Stimulated activated CD8-positive, alpha-beta memory T cell treated with anti-CD3 and anti-CD28 coated beads, Interleukin-12 subunit alpha, Interleukin-12 subunit beta, amount 100 ng/mL, for 4 hours (primary cell): ENCODE measurements around the gene REV3L.

Experiments
- DNase-seq: peaks from one replicate; pipeline ENCODE4 v3.0.0-alpha.2; 2020; ENCODE audit warnings: low read depth

Gene REV3L

DNA sequence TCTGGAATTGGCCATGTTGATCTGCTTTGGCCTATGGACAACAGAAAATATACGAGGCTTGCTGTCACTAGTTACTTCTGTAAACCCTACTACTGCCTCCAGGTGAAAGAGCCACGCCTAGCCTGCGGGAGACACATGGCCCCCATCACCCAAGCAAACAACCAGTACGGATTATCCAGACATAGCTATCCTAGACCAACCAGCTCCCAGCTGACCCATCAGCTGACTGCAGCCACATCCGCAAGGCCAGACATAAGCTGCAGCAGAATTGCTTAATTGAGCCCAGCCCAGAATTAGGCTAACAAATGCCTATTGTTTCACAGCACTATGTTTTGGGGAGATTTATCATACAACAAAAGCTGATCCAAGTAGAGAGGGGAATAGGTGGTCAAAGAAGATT is 13.5 kb downstream of the REV3L start:
- no peak for DNase-seq

DNA sequence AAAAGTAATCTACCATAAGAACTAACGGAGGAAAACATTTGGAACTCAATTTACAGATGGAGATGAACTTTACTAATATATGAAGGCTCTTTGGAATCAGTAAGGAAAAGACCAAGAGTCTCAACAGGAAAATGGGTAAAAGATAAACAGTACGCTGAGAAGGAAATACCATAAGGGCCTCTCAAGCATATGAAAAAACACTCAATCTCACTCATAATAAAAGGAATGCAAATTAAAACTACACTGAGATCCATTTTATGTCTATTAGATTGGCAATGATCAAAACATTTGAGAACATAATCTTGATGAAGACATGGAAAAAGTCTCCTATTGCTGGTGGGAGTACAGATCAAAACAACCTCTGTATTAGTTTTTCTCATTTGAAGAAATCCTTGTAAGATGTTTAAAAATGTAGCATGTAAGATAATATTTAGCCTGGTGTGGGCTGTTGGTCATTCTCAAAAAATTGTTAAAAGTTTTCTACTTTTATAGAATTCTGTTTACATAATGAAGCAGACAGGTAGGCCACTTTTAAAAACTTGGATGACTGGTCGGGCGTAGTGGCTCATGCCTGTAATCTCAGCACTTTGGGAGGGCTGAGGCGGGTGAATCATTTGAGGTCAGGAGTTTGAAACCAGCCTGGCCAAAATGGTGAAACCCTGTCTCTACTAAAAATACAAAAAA is 14.5 kb downstream of the REV3L start:
- no peak for DNase-seq

DNA sequence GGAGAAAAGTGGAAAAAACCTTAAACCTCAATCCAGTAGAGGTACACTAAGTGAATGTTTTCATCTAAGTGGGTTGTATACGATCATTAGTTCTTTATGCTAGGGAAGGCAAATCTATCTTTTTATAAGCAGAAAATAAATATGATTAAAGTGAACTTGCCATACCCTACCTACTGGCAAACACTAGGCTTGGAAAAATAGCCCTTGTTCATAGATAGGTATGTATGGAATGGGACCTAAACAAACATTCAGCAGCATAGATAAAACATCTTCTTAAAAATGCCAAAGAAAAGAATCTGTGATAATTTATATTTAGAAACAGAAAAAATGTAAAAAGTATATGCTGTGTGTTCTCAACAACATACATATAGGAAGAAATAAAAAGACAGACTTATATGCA is 18.8 kb downstream of the REV3L start:
- no peak for DNase-seq

DNA sequence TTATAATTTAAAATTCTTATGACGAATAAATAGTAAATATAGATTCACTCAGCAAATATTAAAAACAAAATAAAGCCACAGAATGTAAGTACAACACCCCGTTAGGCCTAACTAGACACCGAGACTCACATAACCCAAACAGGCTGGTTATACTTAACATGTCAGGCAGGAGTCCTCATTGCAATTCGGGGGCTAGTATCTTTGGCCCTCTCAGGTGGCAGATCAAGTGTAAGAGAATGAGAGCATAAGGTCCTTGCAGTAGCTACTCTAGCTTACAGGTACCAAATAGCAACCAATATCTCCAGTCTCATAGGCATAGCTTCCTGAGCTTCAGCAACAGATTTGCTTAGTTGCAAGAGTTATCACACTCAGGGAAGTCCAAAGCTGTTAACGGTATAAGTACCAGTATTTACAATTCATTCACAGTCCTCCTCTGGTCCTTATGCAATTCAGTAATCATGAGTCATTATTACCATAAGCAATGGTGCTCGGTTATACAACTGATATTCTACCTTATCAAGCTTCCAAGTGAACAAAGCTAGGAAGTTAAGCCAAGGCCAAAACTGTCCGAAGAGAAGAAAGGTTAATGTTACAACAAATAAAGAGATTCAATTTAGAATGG is 20.1 kb downstream of the REV3L start:
- DNase-seq, result no peak

DNA sequence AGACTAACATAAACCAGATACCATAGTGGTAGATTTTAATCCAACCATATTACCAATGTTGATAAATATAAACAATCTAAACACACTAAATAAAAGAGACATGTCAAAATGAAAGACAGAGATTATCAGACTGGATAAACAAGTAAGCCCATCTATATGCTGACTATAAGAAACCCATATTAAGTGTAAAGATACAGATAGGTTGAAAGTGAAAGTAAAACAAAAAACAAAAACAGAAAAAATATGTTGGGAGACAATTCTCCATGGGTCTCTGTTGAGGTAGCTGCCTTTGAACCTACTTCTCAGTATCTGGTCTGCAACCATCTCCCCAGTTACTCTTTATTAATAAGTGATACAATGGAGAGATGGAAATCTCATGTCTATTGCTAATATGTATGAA is 21.2 kb downstream of the REV3L start:
- DNase-seq, result no peak

DNA sequence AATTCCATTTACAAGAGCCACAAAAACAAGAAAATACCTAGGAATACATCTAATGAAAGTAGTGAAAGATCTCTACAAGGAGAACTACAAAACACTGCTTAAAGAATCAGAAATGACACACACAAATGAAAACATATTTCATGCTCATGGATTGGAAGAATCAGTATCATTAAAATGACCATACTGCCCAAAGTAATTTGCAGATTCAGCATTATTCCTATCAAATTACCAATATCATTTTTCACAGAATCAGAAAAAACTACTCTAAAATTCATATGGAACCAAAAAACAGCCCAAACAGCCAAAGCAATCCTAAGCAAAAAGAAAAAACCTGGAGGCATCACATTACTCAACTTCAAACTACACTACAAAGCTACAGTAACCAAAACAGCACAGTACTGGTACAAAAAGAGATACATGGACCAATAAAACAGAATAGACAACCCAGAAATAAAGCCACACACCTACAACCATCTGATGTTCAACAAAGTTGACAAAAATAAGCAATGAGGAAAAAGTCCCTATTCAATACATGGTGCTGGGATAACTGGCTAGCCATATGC is 24.3 kb downstream of the REV3L start:
- no peak for DNase-seq

DNA sequence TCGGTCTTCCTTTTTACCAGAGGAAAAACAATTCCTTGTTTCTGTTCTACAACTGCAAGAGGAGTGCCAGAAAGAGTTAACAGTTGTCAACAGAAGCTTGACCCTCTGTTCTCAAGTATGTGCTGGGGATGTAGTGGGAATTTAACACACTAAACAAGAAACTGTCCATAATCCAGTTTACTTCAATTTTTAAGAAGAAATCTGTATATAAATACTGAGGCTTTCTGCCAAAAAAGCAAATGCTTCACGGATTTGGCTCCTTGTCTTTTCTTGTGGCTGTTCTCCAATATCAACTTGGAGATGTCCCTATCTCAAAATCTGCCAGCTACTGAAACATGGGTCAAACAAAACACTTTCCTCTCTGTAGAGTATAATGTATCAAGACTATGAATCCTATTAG is 26.8 kb downstream of the REV3L start:
- no peak for DNase-seq

DNA sequence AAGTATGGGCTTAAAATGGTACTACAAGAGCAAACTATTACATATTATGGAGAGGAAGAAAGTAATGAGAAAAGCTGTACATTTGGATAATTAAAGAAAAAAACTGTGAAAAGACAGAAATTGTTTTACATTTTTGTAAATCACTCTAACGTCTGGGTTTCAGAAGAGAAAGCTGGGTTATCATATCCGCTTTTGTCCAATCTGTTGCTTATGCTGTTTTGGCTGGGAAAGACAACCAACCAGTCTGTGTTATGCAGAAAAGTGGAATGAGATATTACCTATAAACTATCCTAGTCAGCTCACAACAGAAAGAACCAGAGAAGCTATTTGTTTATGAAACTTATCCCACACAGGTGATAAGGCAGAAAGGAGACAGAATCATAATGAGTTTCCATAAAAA is 32.4 kb downstream of the REV3L start:
- no peak for DNase-seq

DNA sequence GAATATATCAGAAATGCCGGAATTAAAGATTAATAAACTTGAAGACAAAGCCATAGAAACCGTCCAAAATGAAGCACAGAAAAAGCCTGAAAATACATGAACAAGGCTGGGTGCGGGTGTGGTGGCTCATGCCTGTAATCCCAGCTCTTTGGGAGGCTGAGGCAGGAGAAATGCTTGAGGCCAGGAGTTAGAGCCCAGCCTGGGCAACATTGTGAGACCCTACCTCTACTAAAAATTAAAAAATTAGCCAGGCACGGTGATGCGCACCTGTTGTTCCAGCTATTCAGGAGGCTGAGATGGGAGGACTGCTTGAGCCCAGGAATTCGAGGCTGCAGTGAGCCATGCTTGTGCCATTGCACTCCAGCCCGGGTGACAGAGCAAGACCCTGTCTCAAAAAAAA is 32.9 kb downstream of the REV3L start:
- no peak for DNase-seq

DNA sequence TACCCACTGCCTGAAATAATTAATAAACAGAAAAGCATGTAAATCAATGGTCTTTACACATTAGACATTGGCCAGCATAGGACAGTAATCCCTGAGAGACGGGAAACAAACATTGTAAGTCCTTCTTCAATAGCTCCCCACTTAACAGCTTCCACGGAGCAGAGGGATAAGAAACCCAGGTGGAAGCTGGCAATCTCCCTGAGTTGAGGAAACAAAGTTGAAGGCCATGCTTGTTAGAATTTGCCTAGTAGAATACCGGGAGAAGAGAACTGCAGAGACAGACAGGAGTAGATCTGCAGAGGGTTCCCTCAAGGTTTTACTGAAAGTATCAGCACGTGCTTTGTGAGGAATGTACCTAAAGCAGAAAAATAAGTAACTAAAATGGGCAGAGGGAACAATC is 33.9 kb downstream of the REV3L start:
- DNase-seq, result no peak

DNA sequence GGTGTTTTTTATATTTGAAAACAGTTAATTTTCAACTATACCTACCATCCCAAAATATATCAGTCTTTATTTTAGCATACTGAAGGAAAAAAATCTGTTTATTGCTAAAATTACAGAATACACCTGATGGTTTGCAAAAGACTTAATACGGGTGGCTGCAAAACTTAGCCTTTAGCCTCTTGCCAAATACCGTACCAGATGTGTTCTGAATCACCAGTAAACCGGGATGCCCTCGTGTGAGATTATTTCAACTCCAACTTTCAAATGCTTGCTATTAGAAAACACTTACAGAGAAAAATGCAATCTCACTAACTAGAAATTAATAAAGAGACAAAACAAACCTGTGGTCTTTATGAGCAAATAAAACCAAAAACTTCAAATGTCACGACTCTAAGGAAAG is 36.0 kb downstream of the REV3L start:
- no peak for DNase-seq

DNA sequence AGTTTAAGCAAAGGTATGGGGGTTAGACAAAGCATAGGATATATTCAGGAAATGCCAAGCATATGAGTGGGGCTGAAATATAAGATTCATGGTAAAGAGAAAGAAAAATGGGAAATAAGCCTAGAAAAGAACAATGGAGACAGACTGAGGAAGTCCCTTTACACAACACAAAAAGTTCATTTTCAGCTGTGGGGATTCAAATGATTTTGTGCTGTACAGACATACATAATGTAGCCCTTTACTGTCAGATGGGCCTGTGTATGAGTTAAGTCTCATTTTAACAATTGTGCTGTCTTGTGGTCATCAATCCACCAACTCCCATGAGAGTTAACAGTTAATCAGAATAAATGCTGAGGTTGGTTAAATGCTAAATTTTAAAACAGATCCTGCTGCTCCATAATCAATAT is 37.2 kb downstream of the REV3L start:
- no peak for DNase-seq

DNA sequence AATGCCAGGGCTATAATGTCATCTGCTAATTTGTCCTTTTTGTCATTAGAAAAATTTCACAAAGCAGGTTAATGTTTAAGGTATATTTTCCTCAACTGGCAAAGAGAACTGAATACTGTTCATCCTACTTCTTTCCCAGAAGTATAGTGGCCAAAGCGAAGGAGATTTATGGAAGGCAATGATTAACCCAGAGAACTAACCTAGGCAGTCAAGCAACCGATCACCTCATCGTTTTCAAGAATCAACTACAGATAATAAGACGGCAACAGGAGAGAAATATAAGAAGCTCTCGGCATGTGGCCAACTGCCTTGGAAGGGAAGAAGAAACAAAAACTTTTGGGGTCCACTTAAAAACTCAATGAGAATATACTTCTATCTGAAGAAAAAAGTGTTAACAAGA is 38.2 kb downstream of the REV3L start:
- no peak for DNase-seq

DNA sequence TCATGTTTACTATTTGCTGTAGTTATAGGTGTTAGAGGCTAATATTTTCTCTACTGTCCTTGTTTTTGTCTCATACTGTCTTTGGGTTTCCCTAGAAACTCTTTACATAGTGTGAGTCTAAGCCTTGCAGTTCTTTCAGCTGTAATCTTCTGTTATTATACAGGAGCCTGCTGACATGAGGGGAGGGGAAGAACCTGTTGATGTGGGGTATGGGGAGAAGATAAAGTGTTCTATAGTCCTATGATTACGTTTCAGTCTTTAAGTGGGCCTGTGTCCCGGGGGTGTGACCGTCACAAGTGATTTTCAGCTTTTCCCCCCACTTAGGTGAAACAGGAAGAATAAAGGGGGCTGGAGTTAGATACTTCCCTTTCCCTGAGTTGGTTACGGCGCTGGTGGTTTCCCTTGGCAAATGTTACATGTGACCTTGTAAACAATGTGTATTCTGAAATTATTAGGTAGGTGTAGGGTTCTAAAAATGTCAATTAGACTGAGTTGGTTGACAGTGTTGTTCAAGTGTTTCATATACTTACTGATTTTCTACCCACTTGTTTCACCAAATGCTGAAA is 41.3 kb downstream of the REV3L start:
- no peak for DNase-seq

DNA sequence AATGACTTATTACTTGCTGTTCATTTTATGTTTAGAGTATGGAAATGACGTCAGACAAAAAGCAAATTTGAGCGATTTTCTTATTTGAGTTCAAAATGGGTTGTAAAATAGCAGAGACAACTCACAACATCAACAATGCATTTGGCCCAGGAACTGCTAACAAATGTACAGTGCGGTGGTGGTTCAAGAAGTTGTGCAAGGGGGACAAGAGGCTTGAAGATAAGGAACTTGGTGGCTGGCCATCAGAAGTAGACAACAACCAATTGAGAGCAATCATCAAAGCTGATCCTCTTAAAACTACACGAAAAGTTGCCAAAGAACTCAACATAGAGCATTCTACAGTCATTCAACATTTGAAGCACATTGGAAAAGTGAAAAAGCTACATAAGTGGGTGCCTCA is 43.8 kb downstream of the REV3L start:
- DNase-seq, result no peak

DNA sequence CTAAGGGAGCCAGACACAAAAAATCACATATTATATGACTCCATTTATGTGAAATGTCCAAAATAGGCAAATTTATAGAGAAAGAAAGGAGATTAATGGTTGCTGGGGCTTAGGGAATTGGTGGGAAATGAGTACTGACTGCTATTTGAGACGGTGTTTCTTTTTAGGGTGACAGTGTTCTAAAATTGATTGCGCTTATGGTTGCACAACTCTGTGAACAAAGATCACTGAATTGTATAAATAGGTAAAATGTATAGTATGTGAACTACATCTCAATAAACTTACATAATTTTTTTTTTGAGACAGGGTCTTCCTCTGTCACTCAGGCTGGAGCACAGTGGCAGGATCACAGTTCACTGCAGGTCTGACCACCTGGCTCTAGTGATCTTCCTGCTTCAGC is 45.4 kb downstream of the REV3L start:
- DNase-seq, result no peak

DNA sequence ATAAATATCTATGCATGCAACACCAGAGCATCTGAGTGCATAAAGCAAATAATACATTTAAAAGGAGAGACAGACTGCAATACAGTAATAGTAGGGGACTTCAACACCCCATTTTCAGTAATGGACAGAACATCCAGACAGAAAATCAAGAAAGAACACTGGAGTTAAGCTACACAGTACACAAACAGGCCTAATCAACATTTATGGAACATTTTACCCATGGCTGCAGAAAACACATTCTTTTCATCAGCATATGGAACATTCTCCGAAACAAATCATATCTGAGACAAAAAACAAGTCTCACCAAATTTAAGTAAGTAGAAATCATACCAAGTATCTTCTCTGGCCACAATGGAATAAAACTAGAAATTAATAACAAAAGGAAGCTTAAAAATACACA is 50.5 kb downstream of the REV3L start:
- no peak for DNase-seq

DNA sequence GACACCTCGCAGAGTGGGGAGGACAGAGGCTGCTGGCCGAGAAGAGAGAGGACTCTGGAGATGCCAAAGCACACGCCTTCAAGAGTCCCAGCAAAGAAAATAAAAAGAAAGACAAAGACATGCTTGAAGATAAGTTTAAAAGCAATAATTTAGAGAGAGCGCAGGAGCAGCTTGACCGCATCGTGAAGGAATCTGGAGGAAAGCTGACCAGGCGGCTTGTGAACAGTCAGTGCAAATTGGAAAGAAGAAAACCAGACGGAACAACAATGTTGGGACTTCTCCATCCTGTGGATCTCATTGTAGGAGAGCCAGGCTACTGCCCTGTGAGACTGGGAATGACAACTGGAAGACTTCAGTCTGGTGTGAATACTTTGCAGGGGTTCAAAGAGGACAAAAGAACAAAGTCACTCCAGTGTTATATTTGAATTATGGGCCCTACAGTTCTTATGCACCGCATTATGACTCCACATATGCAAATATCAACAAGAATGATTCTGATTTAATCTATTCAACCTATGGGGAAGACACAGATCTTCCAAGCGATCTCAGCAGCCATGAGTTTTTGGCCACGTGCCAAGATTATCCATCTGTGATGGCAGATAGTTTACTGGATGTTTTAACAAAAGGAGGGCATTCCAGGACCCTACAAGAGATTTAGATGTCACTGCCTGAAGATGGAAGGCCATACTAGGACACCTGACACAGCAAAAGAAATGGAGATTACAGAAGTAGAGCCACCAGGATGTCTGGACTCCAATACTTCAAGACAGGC is 52.2 kb downstream of the REV3L start:
- DNase-seq, result no peak

DNA sequence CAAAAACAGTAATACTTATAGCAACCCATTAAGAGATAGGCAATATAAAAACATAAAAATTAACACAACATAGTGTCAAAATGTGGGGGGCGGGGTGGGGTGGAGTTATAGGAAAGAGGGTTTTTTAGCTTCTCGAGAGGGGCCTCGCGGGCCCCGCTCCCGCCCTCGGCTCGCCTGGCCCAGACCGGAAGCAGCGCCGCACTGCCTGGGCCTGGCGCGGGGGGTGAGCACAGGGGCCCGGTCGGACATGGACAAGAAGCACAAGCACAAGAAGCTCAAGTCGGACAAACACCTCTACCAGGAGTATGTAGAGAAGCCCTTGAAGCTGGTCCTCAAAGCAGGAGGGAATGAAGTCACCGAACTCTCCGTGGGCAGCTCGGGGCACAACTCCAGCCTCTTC is 53.4 kb downstream of the REV3L start:
- DNase-seq, result no peak

DNA sequence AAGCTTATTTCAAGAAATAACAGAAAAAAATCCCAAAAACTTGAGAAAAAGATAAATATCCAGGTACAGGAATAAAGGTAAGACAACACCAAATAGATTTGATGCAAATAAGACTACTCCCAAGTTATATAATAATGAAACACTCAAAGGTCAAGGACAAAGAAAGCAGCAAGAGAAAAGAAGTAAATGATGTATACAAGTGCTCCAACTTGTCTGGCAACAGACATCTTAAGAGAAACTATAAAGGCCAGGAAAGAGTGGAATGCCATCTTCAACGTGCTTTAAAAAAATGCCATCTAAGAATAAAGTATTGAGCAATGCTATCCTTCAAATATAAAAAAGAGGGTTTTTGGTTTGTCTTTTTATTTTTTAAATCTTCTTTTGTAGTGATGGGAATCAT is 54.2 kb downstream of the REV3L start:
- no peak for DNase-seq

DNA sequence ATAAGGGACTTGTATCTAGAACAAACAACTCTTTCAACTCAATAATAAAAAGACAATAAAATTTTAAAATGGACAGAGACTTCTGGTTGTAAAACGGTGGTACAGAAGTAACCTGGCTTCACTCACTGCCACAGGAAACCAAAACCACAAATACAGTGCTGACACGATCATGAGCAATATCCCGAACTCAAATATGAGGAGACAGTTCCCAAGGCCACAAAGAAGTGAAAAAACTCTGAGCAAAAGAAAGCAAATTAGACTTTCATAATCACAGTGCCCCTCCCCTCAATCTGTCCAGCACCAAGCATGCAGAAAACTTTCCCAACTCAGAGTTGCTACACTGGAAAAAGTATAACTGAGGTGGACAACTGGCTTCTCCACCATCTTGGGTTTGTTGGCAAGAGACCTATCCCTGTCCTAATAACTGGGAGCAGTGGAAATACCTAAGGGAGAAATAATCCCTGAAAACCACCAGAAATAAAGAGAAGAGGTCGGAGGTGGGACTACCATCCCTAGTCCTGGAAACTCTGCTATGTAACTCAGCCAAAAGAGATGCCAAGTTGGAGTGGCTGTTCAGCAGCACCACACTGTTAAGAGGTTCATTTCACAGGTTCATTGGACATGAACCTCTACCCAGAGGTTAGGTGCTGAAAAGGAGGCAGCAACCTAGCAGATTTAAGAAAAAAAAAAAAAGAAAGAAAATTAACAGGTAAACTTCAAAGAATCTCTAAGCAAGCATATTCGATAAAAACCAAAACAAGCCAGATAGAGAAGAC is 55.5 kb downstream of the REV3L start:
- no peak for DNase-seq
